Measurements from ENCODE around the gene SGO1.
"Not testable (repeated sequence)": the region's sequence is repeated elsewhere in the genome, so short reads cannot be mapped to it uniquely, and the experiment has no call there.

Gene SGO1

DNA sequence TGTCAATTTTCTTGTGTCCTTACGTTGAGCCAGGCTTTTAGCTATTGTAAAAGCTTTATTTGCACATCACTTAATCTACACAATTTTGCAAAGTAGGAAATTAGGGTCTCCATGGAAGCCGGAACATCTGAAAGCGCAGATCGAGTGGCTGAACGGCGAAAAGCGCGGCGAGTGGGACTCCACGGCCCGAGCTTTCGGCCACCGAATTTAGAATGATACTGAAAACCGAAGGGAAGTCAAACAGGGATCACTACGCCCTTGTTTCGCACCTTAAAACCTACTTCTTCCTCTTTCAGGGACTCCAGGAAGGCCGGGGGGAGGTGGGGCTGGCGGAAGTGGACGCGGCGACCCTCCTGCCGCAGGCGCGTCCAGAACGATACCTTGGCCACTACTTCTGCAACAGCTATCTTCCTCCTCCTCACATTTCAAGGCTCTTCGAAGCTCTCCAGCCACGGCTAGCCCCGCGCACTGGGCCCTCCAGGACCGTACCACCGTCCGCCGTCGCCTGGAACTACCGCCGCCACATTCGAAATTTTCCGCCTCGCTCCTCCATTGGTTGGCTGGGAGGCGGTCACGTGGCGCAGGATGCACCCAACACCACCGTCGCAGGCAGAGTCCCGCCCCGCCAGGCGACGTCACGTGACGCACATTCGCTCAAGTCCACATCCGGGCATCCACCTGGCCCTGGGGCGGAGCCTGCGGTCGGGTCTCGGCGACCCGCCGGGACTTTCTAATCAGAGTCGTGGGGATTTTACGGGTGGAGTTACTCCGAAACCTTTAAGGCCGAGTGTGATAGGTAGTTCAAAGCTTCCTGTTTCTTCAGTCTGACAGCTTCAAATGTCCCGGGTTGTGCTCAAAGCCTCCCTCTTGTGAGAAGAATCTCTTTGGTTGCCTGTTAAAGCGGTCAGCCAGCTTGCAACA lies at the start of gene SGO1:
Gene SGO1, minus strand, starts transcription at position 528 of the 921 bp plus-strand sequence. CDS start 2,179 bp downstream, outside the sequence.
- Mint-ChIP-seq H3K4me1 (no peaks in the 10 kb centered on the region), H3K27ac (no peak within 1 kb of the TSS), H3K4me3 (no peak within 1 kb of the TSS), H3K9me3 (no peaks in the 10 kb centered on the region), H3K36me3 (peaks cover 21% of the 10 kb centered on the region)
- DNase-seq (ENCODE audit: low spot score in 2 of 2), result peak; percentile 97 to 100
- peak; percentile 98 for ATAC-seq

DNA sequence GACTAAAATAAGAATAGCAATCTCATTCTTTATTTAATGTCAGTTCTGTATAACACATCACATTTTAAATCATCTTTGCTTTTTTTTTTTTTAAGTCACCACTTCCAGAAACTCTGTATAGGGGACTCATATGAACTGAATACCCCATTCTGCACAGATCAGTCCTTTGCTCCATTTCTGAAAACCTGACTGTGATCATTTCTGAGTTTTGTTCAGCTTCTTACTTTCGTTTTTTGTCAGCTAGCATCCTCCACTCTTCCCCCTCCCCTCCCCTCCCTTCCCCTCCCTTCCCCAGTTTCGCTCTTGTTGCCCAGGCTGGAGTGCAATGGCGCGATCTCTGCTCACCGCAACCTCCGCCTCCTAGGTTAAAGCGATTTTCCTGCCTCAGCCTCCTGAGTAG lies 49.8 kb upstream of the SGO1 start:
- DNase-seq (ENCODE audit: low spot score in 2 of 2), result no peak
- no peak overlapping the region for H3K4me3 Mint-ChIP-seq
- no peaks in the 10 kb centered on the region for H3K4me1 Mint-ChIP-seq
- peak; percentile 53 for ATAC-seq
- no peaks in the 10 kb centered on the region for H3K36me3 Mint-ChIP-seq
- no peaks in the 10 kb centered on the region for H3K9me3 Mint-ChIP-seq
- H3K27ac Mint-ChIP-seq, result no peak overlapping the region

DNA sequence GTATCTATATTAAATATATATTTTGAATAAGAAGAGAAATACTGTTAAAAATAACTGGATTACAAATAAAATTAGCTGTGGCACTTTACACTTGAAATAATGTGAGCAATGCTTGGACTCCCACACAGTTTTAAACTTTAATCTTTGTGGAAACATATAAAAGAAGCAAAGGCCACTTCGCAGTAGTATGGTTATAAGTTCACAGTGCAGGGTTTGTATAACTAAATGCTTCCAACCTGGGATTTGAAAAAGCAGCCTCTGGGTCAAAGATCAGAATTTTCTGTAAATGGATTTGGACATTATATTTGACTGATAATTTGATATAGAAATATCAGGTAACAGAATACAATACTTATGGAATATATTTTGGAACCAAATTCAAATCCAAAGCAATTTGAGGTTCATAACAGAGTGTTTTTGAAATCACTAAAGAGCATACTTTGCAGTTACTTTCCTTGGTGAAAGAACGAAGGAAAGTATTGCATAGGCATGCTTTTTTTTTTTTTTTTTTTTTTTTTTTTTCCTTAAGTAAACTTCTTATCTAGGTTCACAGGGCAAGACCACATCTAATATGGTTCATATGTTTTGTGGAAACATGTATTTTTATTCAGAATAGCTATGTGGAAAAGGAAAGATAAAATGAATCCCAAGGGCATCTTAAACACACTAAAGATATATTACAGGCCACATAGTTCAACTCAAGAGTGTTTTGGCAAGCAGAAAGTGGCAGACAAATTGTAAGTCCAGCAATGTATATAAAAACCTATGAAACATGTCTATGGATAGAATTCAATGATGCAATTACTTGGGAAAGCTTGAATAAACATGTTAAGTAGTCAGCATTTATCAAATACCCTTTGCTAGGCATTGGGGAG lies 47.1 kb upstream of the SGO1 start:
- DNase-seq (ENCODE audit: low spot score in 2 of 2) (no peak), ATAC-seq (no peak)
- H3K4me1 Mint-ChIP-seq, result no peaks in the 10 kb centered on the region
- no peaks in the 10 kb centered on the region for H3K9me3 Mint-ChIP-seq
- no peaks in the 10 kb centered on the region for H3K36me3 Mint-ChIP-seq
- no peak overlapping the region for H3K27ac Mint-ChIP-seq
- H3K4me3 Mint-ChIP-seq, result no peak overlapping the region

DNA sequence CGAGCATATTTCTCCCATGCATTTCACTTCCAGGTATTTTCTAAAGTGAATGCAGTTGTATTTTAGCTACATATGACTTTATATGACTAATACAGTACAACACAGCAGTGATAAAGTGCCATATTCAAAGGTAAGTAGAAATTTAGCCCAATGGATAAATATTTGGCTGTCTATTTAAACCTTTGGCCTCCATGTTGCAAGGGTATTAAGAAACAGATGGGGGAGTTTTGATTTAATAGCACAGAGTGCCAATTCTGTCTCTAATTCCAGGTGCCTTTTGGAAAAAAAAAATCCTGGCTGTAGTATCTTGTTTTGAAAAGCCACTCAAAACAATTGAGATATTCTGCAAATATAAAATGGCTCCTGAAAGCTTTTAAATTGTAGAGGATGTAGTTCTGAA lies 44.9 kb upstream of the SGO1 start:
- no peaks in the 10 kb centered on the region for H3K36me3 Mint-ChIP-seq
- no peaks in the 10 kb centered on the region for H3K4me1 Mint-ChIP-seq
- ATAC-seq (no peak), DNase-seq (ENCODE audit: low spot score in 2 of 2) (no peak)
- H3K4me3 Mint-ChIP-seq, result no peak overlapping the region
- H3K9me3 Mint-ChIP-seq, result no peaks in the 10 kb centered on the region
- H3K27ac Mint-ChIP-seq, result no peak overlapping the region

DNA sequence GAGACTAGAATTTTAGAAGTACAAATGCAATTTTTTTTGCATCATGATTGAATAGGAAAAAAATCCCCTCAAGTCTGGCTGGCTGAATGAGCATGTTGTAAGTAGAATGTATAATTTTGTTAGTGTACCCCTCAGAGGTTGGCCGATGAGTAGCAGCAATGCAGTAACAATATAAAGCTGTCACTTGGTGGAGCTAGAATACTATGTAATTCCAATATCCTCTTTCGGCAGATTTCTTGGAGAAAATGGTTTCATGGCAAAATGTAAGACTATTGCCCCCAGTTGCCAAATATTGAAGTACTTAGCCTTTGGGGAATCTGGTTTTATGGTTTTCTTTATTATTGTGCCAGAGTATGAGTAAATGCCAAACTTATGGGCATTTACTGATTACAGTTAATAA lies 39.8 kb upstream of the SGO1 start:
- no peak for ATAC-seq
- no peaks in the 10 kb centered on the region for H3K9me3 Mint-ChIP-seq
- H3K4me3 Mint-ChIP-seq, result no peak overlapping the region
- H3K36me3 Mint-ChIP-seq, result no peaks in the 10 kb centered on the region
- no peaks in the 10 kb centered on the region for H3K4me1 Mint-ChIP-seq
- DNase-seq (ENCODE audit: low spot score in 2 of 2), result no peak
- H3K27ac Mint-ChIP-seq, result no peak overlapping the region

DNA sequence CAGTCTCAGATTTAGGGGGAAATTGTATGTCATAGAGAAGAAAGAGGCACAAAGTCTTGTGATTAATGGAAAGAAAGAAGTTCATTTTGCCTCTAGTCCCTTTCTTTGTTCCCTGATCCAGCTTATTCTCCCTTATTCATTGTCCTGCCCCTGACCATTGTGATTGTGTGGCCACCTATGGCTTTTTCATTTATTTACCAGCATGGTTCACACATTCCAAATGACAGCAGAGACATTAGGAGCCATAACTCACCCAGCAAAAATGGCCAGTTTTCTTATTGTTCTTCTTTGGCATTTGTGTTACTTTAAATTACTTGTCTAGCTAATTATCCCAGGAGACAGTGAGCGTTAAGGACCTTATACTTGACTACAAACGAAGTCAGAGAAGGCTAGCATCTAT lies 36.3 kb upstream of the SGO1 start:
- DNase-seq (ENCODE audit: low spot score in 2 of 2) (no peak), ATAC-seq (no peak)
- H3K9me3 Mint-ChIP-seq, result no peaks in the 10 kb centered on the region
- no peaks in the 10 kb centered on the region for H3K4me1 Mint-ChIP-seq
- no peaks in the 10 kb centered on the region for H3K36me3 Mint-ChIP-seq
- no peak overlapping the region for H3K4me3 Mint-ChIP-seq
- H3K27ac Mint-ChIP-seq, result no peak overlapping the region

DNA sequence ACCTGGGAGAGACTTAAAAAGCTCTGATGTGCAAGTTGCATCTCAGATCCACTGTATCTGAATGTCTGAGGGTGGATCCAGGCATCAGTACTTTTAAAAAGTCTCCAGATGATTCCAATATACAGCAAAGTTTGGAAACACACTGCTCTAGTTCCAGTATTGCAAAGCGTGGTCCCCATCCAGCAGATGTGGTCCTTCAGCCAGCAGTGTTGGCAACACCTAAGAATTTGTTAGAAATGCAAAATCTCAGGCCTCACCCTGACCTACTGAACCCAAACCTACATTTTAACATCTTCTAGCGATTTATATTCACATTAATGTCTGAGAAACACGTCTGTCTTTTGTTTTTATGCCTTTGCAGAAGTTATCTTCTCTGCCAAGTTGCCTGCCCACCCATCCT lies 32.2 kb upstream of the SGO1 start:
- DNase-seq (ENCODE audit: low spot score in 2 of 2) (no peak), ATAC-seq (no peak)
- Mint-ChIP-seq H3K4me1 (no peaks in the 10 kb centered on the region), H3K4me3 (no peak overlapping the region), H3K36me3 (no peaks in the 10 kb centered on the region), H3K27ac (no peak overlapping the region), H3K9me3 (no peaks in the 10 kb centered on the region)

DNA sequence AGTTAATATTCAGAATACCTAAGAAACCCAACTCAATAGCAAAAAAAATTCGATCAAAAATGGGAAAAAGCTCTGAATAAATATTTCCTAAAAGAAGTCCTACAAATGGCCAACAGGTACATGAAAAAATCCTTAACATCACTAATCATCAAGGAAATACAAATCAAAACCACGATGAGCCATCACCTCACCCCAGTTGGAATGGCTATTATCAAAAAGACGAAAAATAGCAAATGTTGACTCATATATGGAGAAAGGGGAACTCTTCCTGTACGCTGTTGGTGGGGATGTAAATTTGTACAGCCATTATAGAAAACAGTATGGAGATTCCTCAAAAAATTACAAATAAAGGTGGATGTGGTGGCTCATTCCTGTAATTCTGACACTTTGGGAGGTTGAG lies 29.6 kb upstream of the SGO1 start:
- ATAC-seq, result no peak
- Mint-ChIP-seq H3K9me3 (no peaks in the 10 kb centered on the region), H3K4me1 (no peaks in the 10 kb centered on the region), H3K27ac (no peak overlapping the region), H3K36me3 (no peaks in the 10 kb centered on the region), H3K4me3 (no peak overlapping the region)
- no peak for DNase-seq (ENCODE audit: low spot score in 2 of 2)

DNA sequence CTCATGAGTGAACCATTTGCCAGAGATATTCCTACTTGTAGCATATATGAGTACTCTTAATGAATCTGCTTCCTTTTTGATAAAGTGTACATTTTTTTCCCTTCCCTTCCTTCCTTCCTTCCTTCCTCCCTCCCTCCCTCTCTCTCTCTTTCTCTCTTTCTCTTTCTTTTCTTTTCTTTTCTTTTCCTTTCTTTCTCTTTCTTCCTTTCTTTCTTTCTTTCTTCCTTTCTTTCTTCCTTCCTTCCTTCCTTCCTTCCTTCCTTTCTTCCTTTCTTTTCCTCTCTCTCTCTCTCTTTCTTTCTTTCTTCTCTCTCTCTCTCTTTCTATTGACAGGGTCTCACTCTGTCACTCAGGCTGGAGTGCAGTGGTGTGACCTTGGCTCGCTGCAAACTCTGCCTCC lies 27.5 kb upstream of the SGO1 start:
- H3K4me1 Mint-ChIP-seq; ATAC-seq; H3K4me3 Mint-ChIP-seq; H3K27ac Mint-ChIP-seq; H3K36me3 Mint-ChIP-seq; DNase-seq (ENCODE audit: low spot score in 2 of 2); H3K9me3 Mint-ChIP-seq: not testable (repeated sequence)

DNA sequence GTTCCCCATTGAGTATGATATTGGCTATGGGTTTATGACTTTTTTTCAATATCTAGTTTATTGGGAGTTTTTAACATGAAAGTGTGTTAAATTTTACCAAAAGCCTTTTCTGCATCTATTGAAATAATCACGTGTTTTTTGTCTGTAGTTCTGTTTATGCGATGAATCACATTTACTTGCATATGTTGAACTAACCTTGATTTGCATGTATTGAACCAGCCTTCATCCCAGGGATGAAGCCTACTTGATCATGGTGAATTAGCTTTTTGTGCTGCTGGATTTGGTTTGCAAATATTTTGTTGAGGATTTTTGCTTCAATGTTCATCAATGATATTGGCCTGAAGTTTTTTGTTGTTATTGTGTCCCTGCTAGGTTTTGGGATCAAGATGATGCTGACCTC lies 21.9 kb upstream of the SGO1 start:
- ATAC-seq; DNase-seq (ENCODE audit: low spot score in 2 of 2); H3K27ac Mint-ChIP-seq; H3K9me3 Mint-ChIP-seq; H3K4me1 Mint-ChIP-seq; H3K4me3 Mint-ChIP-seq; H3K36me3 Mint-ChIP-seq: not testable (repeated sequence)

DNA sequence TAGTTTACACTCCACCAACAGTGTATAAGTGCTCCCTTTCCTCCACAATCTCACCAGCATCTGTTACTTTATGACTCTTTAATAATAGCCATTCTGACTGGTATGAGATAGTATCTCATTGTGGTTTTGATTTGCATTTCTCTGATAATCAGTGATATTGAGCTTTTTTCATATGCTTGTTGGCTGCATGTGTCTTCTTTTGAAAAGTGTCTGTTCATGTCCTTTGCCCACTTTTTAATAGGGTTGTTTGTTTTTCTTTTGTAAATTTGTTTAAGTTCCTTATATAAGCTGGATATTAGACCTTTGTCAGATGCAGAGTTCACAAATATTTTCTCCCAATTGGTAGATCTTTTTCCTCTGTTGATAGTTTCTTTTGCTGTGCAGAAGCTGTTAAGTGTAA lies 19.9 kb upstream of the SGO1 start:
- H3K9me3 Mint-ChIP-seq; ATAC-seq; DNase-seq (ENCODE audit: low spot score in 2 of 2); H3K36me3 Mint-ChIP-seq; H3K4me3 Mint-ChIP-seq; H3K4me1 Mint-ChIP-seq; H3K27ac Mint-ChIP-seq: not testable (repeated sequence)

DNA sequence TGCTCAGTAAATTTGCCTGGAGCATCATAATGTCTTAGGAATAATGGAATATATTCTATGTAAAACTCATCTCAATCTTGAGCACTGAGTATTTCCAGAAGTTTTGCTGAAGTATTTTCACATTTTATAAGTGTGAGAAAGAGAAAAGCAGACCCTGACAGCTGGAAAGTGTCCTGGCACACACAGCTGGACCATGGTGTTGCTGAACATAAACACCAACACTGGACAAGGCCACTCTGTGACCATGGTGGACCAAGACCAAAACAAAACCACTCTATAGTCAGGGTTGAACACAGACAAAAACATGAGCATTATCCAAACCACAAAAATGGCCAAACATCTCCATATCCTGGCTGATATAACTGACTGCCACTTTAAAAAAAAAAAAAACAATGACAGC lies 15.1 kb upstream of the SGO1 start:
- H3K36me3 Mint-ChIP-seq, result no peaks in the 10 kb centered on the region
- ATAC-seq (no peak), DNase-seq (ENCODE audit: low spot score in 2 of 2) (no peak)
- H3K4me1 Mint-ChIP-seq, result peaks cover 6% of the 10 kb centered on the region
- H3K4me3 Mint-ChIP-seq, result no peak overlapping the region
- no peaks in the 10 kb centered on the region for H3K9me3 Mint-ChIP-seq
- no peak overlapping the region for H3K27ac Mint-ChIP-seq

DNA sequence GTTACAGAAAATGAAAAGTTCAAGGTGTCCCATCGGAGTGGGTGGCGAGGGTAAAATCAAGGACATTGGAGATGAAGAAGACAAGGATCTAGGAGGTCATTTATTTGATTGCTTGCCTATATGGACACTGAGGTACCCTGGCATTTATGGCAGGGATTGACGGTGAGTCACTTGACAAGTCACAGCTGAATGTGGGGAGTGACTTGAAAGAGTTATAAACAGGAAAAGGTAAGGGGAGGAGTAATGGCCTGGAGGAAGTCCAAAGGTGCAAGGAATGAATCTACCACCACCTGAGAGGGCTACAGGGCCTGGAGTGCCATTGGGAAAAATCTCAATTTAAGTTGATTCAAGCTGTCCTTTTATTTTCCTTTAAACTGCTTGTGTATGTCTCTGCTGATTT lies 11.8 kb upstream of the SGO1 start:
- ATAC-seq (no peak), DNase-seq (ENCODE audit: low spot score in 2 of 2) (no peak)
- Mint-ChIP-seq H3K4me3 (no peak overlapping the region), H3K9me3 (no peaks in the 10 kb centered on the region), H3K4me1 (peaks cover 6% of the 10 kb centered on the region), H3K36me3 (no peaks in the 10 kb centered on the region), H3K27ac (no peak overlapping the region)

DNA sequence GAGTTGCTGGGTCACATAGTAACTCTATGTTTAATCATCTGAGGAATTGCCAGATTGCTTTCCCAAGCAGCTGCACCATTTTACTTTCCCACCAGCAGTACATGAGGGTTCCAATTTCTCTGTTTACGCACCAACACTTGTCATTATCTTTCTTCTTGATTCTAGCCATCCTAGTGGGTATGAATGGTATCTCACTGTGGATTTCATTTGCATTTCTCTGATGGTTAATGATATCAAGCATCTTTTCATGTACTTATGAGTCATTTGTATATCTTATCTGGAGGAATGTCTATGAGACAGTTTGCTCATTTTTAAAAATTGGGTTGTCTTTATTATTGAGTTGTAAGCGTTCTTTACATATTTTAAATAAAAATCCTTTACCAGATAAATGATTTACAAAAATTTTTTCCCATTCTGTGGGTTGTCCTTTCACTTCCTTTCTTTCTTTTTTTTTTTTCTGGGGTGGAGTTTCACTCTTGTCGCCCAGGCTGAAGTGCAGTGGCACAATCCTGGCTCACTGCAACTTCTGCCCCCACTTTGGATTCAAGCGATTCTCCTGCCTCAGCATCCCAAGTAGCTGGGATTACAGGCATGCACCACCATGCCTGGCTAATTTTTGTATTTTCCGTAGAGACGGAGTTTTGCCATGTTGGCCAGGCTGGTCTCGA lies 8.9 kb upstream of the SGO1 start:
- H3K9me3 Mint-ChIP-seq, result no peaks in the 10 kb centered on the region
- peaks cover 6% of the 10 kb centered on the region for H3K4me1 Mint-ChIP-seq
- no peaks in the 10 kb centered on the region for H3K36me3 Mint-ChIP-seq
- H3K4me3 Mint-ChIP-seq, result no peak overlapping the region
- DNase-seq (ENCODE audit: low spot score in 2 of 2) (no peak), ATAC-seq (no peak)
- no peak overlapping the region for H3K27ac Mint-ChIP-seq

DNA sequence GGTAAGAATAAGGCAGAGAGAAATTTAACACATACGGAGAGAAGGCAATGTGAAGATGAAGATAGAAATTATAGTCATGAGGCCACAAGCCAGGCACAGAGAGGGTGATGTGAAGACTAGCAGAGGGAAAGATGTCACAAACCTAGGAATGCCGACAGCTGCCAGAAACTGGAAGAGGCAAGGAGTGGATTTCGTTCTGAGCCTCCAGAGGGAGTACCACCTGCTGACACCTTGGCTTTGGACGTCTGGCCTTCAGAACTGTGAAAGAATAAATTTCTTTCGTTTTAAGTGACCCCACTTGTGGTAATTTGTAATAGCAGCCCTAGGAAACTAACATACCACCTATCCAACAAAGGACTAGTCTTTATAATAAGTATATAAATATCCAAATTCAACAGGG lies 5.0 kb upstream of the SGO1 start:
- Mint-ChIP-seq H3K4me3 (no peak overlapping the region), H3K36me3 (no peaks in the 10 kb centered on the region), H3K27ac (no peak overlapping the region), H3K4me1 (no peaks in the 10 kb centered on the region), H3K9me3 (no peaks in the 10 kb centered on the region)
- ATAC-seq, result no peak
- DNase-seq (ENCODE audit: low spot score in 2 of 2), result no peak

All from stimulated activated effector memory CD8-positive, alpha-beta T cell treated with anti-CD3 and anti-CD28 coated beads, Interleukin-12 subunit alpha, Interleukin-12 subunit beta, amount 100 ng/mL, for 72 hours (primary cell).